ENCODE results near the gene TLL1.

TLL1 gene

GRCh38 chr4:165873298-165874071 is 448 bp downstream of the TLL1 start:
- H3K4me3 ChIP-seq (ENCODE audit: low read depth, low read length) = no peak overlapping the region
- no peak for DNase-seq (ENCODE audit: low read depth)
- TF ChIP-seq POLR2A (IDR thresholded peaks at IDR 0.05; ENCODE audit: extremely low read depth, insufficient read length) (no peak), MYC (IDR thresholded peaks at IDR 0.05; ENCODE audit: low read depth, low read length) (no peak), CTCF (IDR thresholded peaks at IDR 0.05; ENCODE audit: low read depth, low read length) (no peak), MAX (IDR thresholded peaks at IDR 0.05; ENCODE audit: low read depth, low read length) (no peak)

- no peak overlapping the region for H3K4me3 ChIP-seq (ENCODE audit: low read depth, low read length)
- no peak for TF ChIP-seq POLR2A (IDR thresholded peaks at IDR 0.05; ENCODE audit: extremely low read depth, insufficient read length)
- no peak for TF ChIP-seq MYC (IDR thresholded peaks at IDR 0.05; ENCODE audit: low read depth, low read length)
- TF ChIP-seq MAX (IDR thresholded peaks at IDR 0.05; ENCODE audit: low read depth, low read length) = no peak
- TF ChIP-seq CTCF (IDR thresholded peaks at IDR 0.05; ENCODE audit: low read depth, low read length) = no peak
- no peak for DNase-seq (ENCODE audit: low read depth)
Measured at GRCh38 chr4:165874072-165874790, 1.2 kb downstream of the TLL1 start.

- TF ChIP-seq MYC (IDR thresholded peaks at IDR 0.05; ENCODE audit: low read depth, low read length) = no peak
- TF ChIP-seq MAX (IDR thresholded peaks at IDR 0.05; ENCODE audit: low read depth, low read length) = no peak
- TF ChIP-seq CTCF (IDR thresholded peaks at IDR 0.05; ENCODE audit: low read depth, low read length) = no peak
- no peak for TF ChIP-seq POLR2A (IDR thresholded peaks at IDR 0.05; ENCODE audit: extremely low read depth, insufficient read length)
- no peak overlapping the region for H3K4me3 ChIP-seq (ENCODE audit: low read depth, low read length)
- no peak for DNase-seq (ENCODE audit: low read depth)
Measured at GRCh38 chr4:165874791-165875371, 1.8 kb downstream of the TLL1 start.

- no peak overlapping the region for H3K4me3 ChIP-seq (ENCODE audit: low read depth, low read length)
- TF ChIP-seq MAX (IDR thresholded peaks at IDR 0.05; ENCODE audit: low read depth, low read length) = no peak
- TF ChIP-seq POLR2A (IDR thresholded peaks at IDR 0.05; ENCODE audit: extremely low read depth, insufficient read length) = no peak
- TF ChIP-seq MYC (IDR thresholded peaks at IDR 0.05; ENCODE audit: low read depth, low read length) = no peak
- no peak for TF ChIP-seq CTCF (IDR thresholded peaks at IDR 0.05; ENCODE audit: low read depth, low read length)
Measured at GRCh38 chr4:165875446-165875845, 2.4 kb downstream of the TLL1 start.

GRCh38 chr4:165877286-165877685 is 4.2 kb downstream of the TLL1 start:
- TF ChIP-seq CTCF (IDR thresholded peaks at IDR 0.05; ENCODE audit: low read depth, low read length) = no peak
- TF ChIP-seq MAX (IDR thresholded peaks at IDR 0.05; ENCODE audit: low read depth, low read length) = no peak
- no peak for TF ChIP-seq POLR2A (IDR thresholded peaks at IDR 0.05; ENCODE audit: extremely low read depth, insufficient read length)
- no peak for TF ChIP-seq MYC (IDR thresholded peaks at IDR 0.05; ENCODE audit: low read depth, low read length)
- H3K4me3 ChIP-seq (ENCODE audit: low read depth, low read length) = no peak overlapping the region
- no peak for DNase-seq (ENCODE audit: low read depth)

More at GRCh38 chr4:165875446-165875845, 2.4 kb downstream of the TLL1 start:
- DNase-seq (ENCODE audit: low read depth) = no peak
